GM21786 (cell line): ENCODE data around the gene ASB18.

Experiments used
- ATAC-seq: cut with Tn5 transposase; IDR thresholded peaks from one replicate; pipeline ENCODE4 v1.9.1; 2021; ENCODE audit not compliant: unreplicated experiment

The ASB18 gene

DNA sequence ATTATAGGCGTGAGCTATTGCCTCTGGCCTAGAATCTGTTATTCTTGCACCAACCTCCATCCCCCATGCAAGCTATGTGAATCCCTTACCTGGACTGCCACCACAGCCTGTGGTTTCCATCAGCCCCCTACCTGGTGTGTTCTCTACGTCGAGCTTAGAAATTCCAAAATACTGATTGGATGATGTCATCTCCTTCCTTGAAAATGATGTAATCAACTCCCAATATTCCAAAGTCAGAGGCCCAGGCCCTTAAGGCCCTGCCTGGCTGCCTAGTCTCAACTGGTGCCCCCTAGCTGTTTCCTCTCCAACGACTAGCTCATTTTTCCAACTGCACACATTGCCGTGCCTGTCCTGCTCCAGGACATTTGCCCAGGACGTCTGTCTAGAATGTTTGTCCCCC lies 54.7 kb downstream of the ASB18 start:
- ATAC-seq = no peak

DNA sequence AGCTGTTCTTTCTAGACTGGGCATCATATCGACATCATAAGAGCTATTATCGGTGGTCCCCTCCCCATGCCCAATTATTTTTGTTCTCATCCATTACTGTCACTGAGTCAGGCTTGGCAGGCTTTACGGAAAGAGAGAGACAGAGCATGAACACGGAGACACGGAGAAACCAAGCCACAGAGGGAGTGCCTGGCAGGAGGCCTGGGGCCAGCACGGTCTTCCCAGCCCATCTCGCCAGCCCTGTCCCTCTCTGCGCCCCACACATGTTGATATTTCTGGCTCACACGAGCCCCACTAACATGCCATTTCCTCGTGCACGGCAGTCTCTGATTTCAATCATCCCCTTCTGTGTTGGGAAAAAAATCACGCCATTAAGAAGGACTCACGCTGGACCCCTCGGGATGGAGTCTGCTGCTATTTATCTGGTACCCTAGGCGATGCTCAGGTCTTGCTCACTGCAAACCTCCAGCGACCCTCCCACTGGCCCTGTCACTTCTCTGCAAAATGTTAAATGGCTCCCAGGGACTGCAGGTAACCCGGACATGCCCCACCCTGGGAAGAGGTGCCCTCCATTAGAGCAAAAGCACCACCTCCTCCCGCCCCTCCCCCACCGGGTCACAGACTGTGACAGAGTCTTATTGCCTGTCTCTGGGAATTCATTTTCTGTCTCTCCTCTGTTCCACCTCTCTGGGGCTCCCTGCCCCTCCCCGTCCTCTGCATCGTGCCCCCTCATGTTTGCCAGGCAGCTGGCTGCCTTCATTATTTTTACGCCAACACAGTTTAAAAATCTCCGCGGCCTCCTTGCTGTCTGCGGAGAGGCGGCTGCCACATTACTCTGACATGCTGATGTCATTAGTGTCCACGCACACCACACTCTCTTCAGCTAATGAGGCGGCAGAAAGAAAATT lies 55.9 kb downstream of the ASB18 start:
- no peak for ATAC-seq

GRCh38 chr2:236207472-236207871 lies 56.7 kb downstream of the ASB18 start:
- no peak for ATAC-seq

DNA sequence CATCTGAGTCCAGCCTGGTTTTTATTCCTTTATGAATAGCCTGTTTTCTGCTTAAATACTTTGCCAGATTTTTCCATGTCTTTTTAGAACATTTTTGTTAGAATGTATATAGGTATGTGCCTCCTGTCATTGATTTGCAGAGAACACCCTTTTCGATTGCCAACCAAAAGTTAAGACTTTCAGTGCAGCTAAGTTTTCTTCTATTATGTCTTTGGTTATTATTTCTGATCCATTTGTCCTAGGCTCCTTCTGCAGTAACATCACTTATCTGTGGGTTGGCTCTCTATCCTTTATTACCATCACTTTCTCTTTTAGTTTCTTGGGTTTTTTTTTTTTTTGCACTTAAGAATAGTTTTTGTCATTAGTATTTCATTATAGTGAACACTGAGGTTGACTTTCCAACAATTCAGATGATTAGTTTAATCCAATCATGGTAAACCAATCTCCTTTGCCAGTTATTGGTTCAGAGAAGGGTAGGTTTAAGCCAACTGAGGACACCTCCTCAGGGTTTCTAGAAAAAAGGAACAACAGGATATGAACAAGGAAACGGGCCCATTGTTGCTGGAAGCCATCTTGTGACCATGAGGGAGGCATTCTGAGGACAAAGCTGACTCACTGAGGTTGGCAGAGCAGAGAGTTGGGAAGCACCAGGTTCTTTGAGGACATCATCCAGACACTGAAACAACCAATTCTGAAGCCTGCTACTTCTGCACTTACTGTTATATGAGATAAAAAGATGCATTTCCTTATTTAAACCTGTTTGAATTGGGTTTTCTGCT lies 58.1 kb downstream of the ASB18 start:
- no peak for ATAC-seq

- ATAC-seq = no peak
Observed at GRCh38 chr2:236204953-236205352, 59.3 kb downstream of the ASB18 start.

DNA sequence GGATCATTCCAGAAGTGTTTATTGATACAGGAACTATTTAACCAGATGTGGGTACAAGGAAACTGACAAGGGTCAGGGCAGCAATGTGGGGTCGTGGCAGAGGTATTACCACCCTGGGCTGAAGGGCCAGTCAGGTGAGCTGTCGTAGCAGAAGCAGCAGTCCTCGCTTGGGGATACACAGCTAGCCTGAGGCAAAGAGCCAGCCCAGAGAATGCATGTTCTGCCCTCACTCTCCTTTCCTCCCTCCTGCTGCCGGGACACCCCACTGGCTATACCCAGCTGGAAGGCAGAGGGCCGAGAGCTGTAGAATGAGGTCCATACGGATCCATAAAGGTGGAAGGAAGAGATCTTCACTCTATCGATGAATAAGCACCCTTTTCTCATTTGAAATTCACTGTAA lies 63.8 kb downstream of the ASB18 start:
- ATAC-seq = no peak

DNA sequence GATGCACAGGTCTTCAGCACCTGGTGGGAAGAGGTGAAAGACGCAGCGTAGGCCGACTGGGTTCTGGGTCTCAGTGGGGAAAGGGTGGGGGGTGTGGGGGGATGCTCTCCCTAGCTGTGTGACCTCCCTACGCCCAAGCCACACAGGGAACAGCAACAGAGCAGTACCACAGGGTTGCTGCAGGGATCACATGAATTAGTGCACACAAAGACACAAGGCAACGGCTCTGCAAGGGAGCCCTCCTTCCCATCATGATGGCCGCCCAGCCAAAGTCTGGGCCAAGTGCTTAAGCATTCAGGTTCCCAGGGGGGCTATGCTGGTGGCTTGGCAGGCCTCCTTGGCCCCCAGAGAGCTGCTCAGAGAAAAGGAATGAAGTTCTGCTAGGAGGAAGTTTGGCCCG lies 67.8 kb downstream of the ASB18 start:
- ATAC-seq = no peak

- no peak for ATAC-seq
Observed at GRCh38 chr2:236195726-236196125, 68.5 kb downstream of the ASB18 start.

DNA sequence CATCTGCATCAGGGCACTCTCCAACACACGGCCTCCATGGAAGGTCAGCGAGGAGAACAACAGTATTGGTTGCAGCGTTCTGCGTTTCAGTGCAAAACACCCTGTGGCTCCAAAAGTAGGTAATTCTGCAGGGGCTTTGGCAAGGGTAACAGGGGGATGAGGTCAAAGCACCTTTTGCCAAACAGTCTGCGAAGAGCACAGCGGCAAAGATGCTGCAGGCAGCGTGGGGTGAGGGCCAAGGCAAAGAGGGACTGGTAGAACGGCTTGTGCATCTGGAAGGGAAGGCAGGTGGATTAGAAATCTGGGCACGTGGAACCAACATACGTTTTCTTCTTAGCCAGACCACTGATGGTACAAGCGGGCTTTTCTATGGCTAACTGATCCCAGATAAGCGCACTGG lies 69.4 kb downstream of the ASB18 start:
- ATAC-seq = no peak

- no peak for ATAC-seq
Observed at GRCh38 chr2:236193026-236193425, 71.2 kb downstream of the ASB18 start.

DNA sequence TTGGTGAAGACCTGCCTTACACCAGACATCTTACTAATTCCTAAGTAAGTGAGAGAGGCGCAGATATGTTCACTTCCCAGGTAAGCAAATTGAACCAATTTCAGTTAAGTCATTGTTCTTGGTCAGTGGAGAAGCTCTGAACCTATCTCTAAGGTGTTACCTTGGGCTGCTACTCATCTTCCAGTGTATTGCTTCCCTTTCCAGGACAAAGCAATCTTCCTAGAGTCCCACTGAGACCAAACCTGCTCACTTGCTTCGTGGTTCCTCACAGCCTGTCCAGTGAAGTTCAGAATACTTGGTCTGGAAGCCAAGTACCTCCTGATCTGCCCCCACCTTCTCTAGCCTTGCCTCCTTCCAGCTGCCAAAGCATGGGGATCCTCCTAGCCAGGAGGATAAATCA lies 73.5 kb downstream of the ASB18 start:
- ATAC-seq = no peak

DNA sequence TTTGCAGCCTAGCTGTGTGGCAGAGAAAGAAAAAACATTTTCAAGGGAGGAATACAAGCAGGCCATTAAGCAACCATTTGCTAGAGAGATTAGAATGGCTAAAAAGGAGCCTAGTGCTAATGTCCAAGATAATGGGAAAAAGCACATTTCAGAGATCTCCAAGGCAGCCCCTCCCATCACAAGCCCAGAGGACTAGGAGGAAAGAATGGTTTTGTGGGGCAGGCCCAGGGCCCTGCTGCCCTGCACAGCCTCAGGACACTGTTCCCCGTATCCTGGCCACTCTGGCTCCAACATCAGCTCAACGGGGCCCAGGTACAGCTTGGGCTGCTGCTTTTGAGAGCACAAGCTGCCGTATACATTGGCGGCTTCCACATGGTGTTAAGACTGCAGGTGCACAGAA lies 79.5 kb downstream of the ASB18 start:
- ATAC-seq = no peak

- no peak for ATAC-seq
Observed at GRCh38 chr2:236180831-236181453, 83.3 kb downstream of the ASB18 start.

- ATAC-seq = no peak
Observed at GRCh38 chr2:236180076-236180816, 84.0 kb downstream of the ASB18 start.

GRCh38 chr2:236179236-236180075 lies 84.8 kb downstream of the ASB18 start:
- ATAC-seq = no peak

- ATAC-seq = no peak
Observed at GRCh38 chr2:236178890-236179235, 85.3 kb downstream of the ASB18 start.

GRCh38 chr2:236177967-236178889 lies 86.0 kb downstream of the ASB18 start:
- no peak for ATAC-seq

- ATAC-seq = no peak
Observed at GRCh38 chr2:236177604-236177966, 86.6 kb downstream of the ASB18 start.

GRCh38 chr2:236176951-236177350 lies 87.3 kb downstream of the ASB18 start:
- no peak for ATAC-seq
